ENCODE data around the gene CDC42EP3.
A peak's percentile ranks its signal among the peaks of the same experiment; 100 is the strongest.

Gene CDC42EP3

GRCh38 chr2:37629529-37629928, 41.9 kb downstream of the CDC42EP3 start:
- Mint-ChIP-seq H3K36me3 (ENCODE audit: low read depth) (peaks cover 2% of the 10 kb centered on the region), H3K27me3 (no peaks in the 10 kb centered on the region), H3K4me3 (peak overlapping the region; percentile 7), H3K4me1 (peaks cover 85% of the 10 kb centered on the region), H3K27ac (peak overlapping the region; percentile 43), H3K9me3 (no peaks in the 10 kb centered on the region)
- no peak for DNase-seq
- ATAC-seq = no peak

GRCh38 chr2:37627710-37628109, 43.7 kb downstream of the CDC42EP3 start:
- H3K4me1 Mint-ChIP-seq = peaks cover 85% of the 10 kb centered on the region
- peaks cover 5% of the 10 kb centered on the region for H3K9me3 Mint-ChIP-seq
- H3K36me3 Mint-ChIP-seq (ENCODE audit: low read depth) = no peaks in the 10 kb centered on the region
- ATAC-seq = no peak
- no peaks in the 10 kb centered on the region for H3K27me3 Mint-ChIP-seq
- H3K27ac Mint-ChIP-seq = peak overlapping the region; percentile 32
- H3K4me3 Mint-ChIP-seq = no peak overlapping the region
- no peak for DNase-seq

- Mint-ChIP-seq H3K9me3 (peaks cover 5% of the 10 kb centered on the region), H3K4me1 (peaks cover 88% of the 10 kb centered on the region), H3K4me3 (peak overlapping the region; percentile 49), H3K27ac (peak overlapping the region; percentile 78), H3K36me3 (ENCODE audit: low read depth) (no peaks in the 10 kb centered on the region), H3K27me3 (no peaks in the 10 kb centered on the region)
- ATAC-seq (peak; percentile 53), DNase-seq (peak; percentile 52)
Observed at GRCh38 chr2:37625796-37626571, 45.5 kb downstream of the CDC42EP3 start.

DNA sequence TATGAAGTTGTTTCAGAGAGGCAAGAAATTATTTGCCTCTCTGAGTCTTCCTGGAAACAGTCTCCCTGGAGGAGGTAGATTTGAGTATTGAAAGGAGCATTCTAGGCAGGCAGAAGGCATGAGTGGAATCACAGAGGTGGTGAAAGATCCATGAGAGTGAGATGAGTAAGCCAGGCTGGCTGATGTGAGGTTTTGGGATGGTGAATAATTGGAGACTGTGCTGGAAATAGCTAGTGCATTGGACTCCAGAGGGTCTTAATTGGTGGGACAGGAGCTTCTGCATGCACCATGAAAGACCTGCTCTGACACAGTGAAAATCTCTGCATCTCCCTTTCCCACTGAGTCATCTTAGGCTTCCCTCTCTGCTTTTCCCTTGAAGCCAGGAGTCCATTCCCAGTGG, 46.3 kb downstream of the CDC42EP3 start:
- Mint-ChIP-seq H3K9me3 (peaks cover 5% of the 10 kb centered on the region), H3K4me3 (peak overlapping the region; percentile 73), H3K4me1 (peaks cover 88% of the 10 kb centered on the region), H3K27me3 (no peaks in the 10 kb centered on the region), H3K36me3 (ENCODE audit: low read depth) (no peaks in the 10 kb centered on the region), H3K27ac (peak overlapping the region; percentile 89)
- DNase-seq (no peak), ATAC-seq (no peak)

DNA sequence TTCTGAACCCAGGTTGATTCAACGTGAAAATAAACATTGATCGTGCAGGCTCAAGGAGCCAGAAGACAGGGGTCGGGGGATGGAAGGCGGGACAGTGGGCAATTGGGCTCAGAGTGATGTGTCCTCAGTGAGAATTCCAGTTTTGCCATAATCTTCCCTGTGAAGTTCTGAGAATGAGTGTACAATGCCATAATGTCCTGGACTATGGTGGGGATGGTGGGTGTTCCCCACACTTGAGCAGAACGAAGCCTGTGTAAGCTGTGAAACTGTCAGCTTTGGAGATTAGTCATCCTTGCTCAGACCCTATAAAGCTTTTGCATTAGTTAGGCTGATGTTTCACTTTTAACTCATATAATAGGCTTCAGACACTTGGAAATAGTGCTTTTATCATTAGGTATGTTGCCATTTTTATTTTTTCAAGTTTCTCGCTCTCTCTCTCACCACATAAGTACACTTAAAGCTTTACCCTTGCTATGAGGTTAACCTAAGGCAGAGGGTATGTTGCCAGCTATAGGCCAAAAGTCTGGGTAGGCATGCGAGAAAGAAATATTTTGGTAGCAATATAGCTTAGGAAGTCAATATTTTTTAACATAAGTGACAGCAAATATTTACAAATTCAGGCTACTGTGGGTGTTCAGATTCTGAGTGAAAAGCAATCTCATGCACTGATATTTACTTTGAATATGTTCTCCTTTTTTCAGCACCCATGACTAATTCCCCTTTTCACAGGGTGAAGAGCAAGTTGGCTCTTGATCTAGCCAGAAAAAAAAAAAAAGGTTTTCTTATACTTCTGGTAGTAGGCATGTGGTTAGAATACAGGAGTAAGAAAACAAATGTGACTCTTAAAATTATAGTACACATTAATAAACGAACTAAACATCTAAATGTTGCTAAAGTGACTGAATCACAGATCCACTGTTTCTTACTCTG, 47.2 kb downstream of the CDC42EP3 start:
- H3K4me3 Mint-ChIP-seq = peak overlapping the region; percentile 73
- peak overlapping the region; percentile 89 for H3K27ac Mint-ChIP-seq
- no peaks in the 10 kb centered on the region for H3K36me3 Mint-ChIP-seq (ENCODE audit: low read depth)
- no peaks in the 10 kb centered on the region for H3K27me3 Mint-ChIP-seq
- DNase-seq (peak; percentile 39), ATAC-seq (peak; percentile 89)
- peaks cover 88% of the 10 kb centered on the region for H3K4me1 Mint-ChIP-seq
- H3K9me3 Mint-ChIP-seq = peaks cover 5% of the 10 kb centered on the region

GRCh38 chr2:37623406-37623805, 48.0 kb downstream of the CDC42EP3 start:
- Mint-ChIP-seq H3K27me3 (no peaks in the 10 kb centered on the region), H3K36me3 (ENCODE audit: low read depth) (no peaks in the 10 kb centered on the region), H3K9me3 (peaks cover 5% of the 10 kb centered on the region), H3K4me1 (peaks cover 86% of the 10 kb centered on the region), H3K27ac (peak overlapping the region; percentile 89), H3K4me3 (peak overlapping the region; percentile 73)
- DNase-seq = no peak
- peak; percentile 26 for ATAC-seq

GRCh38 chr2:37622450-37623100, 48.9 kb downstream of the CDC42EP3 start:
- Mint-ChIP-seq H3K9me3 (peaks cover 5% of the 10 kb centered on the region), H3K27me3 (no peaks in the 10 kb centered on the region), H3K4me3 (no peak overlapping the region), H3K36me3 (ENCODE audit: low read depth) (no peaks in the 10 kb centered on the region), H3K27ac (peak overlapping the region; percentile 89), H3K4me1 (peaks cover 84% of the 10 kb centered on the region)
- DNase-seq (no peak), ATAC-seq (no peak)

DNA sequence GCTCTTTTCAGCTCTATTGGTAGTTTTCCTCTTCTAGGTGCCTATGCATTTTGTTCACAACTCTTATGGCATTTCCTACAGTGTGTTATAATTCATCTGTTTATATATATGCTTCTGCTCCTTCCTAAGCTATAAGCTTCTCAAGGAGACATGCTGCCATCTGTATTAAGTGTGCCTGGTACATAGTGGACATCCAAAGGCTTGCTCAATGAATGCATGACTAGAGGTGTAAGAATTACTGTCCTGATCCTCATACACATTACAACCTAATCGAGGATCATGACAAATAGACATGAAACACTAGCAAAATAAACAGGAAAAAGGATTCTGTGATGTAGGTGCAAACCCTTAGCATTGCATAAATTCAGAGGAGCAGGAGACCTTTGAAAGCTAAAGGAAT, 50.2 kb downstream of the CDC42EP3 start:
- Mint-ChIP-seq H3K27me3 (no peaks in the 10 kb centered on the region), H3K4me3 (no peak overlapping the region), H3K27ac (no peak overlapping the region), H3K36me3 (ENCODE audit: low read depth) (no peaks in the 10 kb centered on the region), H3K4me1 (peaks cover 84% of the 10 kb centered on the region), H3K9me3 (peaks cover 5% of the 10 kb centered on the region)
- no peak for DNase-seq
- no peak for ATAC-seq

DNA sequence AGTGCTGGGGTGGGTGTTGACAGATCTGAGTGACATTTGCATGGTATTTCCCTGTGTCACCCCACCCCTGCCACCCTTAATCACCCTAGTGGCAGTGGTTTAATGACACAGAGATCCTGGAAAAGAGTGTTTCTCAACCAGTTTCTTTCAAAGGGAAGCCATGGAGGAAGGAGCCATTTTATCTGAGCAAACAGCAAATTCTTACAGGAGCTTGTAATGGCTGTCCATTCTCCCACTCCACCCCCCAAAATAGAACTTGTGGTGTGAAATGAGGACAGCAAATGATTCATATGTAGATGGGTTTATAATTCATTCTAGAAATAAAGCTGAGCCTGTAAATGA, 51.5 kb downstream of the CDC42EP3 start:
- no peak overlapping the region for H3K4me3 Mint-ChIP-seq
- DNase-seq = no peak
- ATAC-seq = no peak
- no peaks in the 10 kb centered on the region for H3K27me3 Mint-ChIP-seq
- H3K27ac Mint-ChIP-seq = peak overlapping the region; percentile 52
- peaks cover 84% of the 10 kb centered on the region for H3K4me1 Mint-ChIP-seq
- H3K36me3 Mint-ChIP-seq (ENCODE audit: low read depth) = no peaks in the 10 kb centered on the region
- H3K9me3 Mint-ChIP-seq = peaks cover 5% of the 10 kb centered on the region

GRCh38 chr2:37619230-37619958, 52.0 kb downstream of the CDC42EP3 start:
- no peak for DNase-seq
- no peaks in the 10 kb centered on the region for H3K27me3 Mint-ChIP-seq
- H3K4me1 Mint-ChIP-seq = peaks cover 83% of the 10 kb centered on the region
- H3K4me3 Mint-ChIP-seq = no peak overlapping the region
- no peak for ATAC-seq
- peak overlapping the region; percentile 52 for H3K27ac Mint-ChIP-seq
- no peaks in the 10 kb centered on the region for H3K36me3 Mint-ChIP-seq (ENCODE audit: low read depth)
- H3K9me3 Mint-ChIP-seq = peaks cover 5% of the 10 kb centered on the region

- Mint-ChIP-seq H3K27ac (no peak overlapping the region), H3K4me1 (peaks cover 80% of the 10 kb centered on the region), H3K9me3 (no peaks in the 10 kb centered on the region), H3K36me3 (ENCODE audit: low read depth) (no peaks in the 10 kb centered on the region), H3K27me3 (no peaks in the 10 kb centered on the region), H3K4me3 (no peak overlapping the region)
- ATAC-seq (no peak), DNase-seq (no peak)
Observed at GRCh38 chr2:37618326-37618725, 53.1 kb downstream of the CDC42EP3 start.

DNA sequence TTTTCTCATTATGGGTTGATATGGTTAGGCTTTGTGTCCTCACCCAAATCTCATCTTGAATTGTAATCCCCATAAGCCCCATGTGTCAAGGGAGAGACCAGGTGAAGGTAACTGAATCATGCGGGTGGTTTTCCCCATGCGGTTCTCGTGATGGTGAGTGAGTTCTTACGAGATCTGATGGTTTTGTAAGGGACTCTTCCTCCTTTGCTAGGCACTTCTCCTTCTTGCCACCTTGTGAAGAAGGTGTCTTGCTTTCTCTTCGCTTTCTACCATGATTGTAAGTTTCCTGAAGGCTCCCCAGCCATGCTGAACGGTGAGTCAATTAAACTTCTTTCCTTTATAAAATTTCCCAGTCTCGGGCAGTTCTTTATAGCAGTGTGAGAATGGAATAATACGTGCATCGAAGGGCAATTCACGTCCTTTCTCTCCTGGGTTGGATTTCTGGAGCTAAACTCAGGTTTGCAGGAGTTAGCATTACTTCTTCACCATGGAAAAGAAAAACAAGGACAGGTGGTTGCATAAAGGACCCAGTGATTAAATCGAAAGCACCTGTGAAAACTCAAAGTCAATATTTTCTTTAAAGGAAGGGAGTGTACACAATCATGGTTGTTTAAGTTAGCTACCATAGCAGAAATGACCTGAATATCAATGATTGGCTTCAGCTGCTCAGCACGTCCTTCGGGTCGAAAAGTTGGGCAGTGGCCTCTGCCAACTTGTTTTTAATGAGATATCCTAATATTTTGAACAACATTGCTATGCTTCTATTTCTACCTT, 54.1 kb downstream of the CDC42EP3 start:
- ATAC-seq (no peak), DNase-seq (no peak)
- H3K36me3 Mint-ChIP-seq (ENCODE audit: low read depth) = no peaks in the 10 kb centered on the region
- H3K4me3 Mint-ChIP-seq = no peak overlapping the region
- H3K27me3 Mint-ChIP-seq = no peaks in the 10 kb centered on the region
- H3K9me3 Mint-ChIP-seq = no peaks in the 10 kb centered on the region
- H3K4me1 Mint-ChIP-seq = peaks cover 70% of the 10 kb centered on the region
- H3K27ac Mint-ChIP-seq = peak overlapping the region; percentile 79

DNA sequence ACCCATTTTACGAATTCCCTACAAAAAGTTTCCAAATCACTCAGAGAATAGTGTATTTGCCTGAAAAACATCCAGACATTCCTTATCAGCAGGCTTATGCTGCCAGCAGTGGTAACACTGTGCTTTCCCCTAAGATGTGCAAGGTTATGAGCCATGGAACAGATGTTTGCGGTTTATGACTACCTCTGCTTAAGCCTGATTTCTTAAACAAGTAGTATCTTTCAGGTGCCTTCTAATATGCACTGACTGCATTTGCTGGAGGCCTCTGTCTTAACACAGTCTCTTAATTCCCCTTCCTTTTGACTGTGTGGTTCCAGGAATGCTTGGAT, 54.8 kb downstream of the CDC42EP3 start:
- Mint-ChIP-seq H3K36me3 (ENCODE audit: low read depth) (no peaks in the 10 kb centered on the region), H3K4me3 (no peak overlapping the region), H3K27me3 (no peaks in the 10 kb centered on the region), H3K27ac (peak overlapping the region; percentile 79), H3K9me3 (no peaks in the 10 kb centered on the region), H3K4me1 (peaks cover 69% of the 10 kb centered on the region)
- no peak for DNase-seq
- ATAC-seq = peak; percentile 49
